Stimulated activated CD4-positive, alpha-beta T cell treated with anti-CD3 and anti-CD28 coated beads, Interleukin-12 subunit alpha, Interleukin-12 subunit beta, amount 100 ng/mL, for 48 hours (primary cell): ENCODE measurements around the gene CPT1A.

Experiments
- DNase-seq, 3 donors: peaks; one replicate each; pipeline ENCODE4 v3.0.0-alpha.2; 2020; ENCODE audit warnings: low read depth in 2 of 3, low spot score in 1 of 3

CPT1A gene

GRCh38 chr11:68715456-68716122 lies 126.1 kb downstream of the CPT1A start:
- no peak for DNase-seq

DNA sequence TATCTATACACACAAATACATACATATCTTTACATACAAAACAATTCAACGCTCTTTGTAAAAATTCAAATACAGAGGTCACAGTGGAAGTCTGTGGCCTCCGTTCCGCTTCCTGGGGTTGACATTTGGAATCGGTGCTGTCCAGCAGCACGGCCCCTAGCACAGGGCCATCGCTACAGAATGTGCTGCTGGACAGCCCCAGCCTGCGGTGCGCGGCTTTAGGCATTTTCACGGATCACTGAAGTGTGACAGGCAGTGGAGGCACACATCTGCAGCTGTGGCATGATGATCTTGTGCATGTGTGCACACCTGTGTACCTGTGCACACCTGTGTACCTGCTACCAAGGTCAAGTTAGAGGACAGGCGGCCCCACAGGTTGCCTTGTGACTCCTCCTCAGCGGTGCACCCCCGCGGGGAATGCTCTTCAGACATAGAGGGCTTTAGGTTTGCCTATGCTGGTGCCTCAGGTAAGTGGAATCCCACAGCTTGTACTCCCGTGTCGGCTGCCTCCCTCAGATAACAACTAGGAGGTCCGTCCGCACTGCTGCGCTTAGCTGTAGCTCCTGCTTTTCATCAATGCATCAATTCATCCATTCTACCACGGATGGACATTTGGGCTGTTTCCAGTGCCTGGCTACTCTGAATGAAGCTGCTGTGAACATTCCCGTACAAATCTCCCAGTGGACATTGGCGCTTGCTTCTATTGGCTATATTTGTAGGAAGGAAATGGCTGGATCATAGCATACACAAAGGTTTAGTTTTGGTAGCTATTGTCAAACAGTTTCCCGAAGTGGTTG lies 127.5 kb downstream of the CPT1A start:
- no peak for DNase-seq

DNA sequence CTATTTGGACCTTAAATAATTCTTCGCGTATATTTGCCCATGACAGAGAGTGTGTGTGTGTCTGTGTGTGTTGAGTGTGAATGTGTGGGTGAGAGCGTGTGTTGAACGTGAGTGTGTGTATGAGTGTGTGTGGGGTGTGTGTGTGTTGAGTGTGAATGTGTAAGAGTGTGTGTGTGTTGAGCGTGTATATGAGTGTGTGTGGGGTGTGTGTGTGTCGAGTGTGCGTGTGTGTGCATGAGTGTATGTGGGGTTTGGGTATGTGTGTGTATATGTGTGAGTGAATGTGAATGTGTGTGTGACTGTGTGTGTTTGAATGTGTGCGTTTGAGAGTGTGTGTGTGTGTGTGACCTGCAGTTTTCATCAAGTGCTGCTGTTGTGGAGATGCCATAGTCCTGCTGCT lies 130.6 kb downstream of the CPT1A start:
- DNase-seq: no peak

DNA sequence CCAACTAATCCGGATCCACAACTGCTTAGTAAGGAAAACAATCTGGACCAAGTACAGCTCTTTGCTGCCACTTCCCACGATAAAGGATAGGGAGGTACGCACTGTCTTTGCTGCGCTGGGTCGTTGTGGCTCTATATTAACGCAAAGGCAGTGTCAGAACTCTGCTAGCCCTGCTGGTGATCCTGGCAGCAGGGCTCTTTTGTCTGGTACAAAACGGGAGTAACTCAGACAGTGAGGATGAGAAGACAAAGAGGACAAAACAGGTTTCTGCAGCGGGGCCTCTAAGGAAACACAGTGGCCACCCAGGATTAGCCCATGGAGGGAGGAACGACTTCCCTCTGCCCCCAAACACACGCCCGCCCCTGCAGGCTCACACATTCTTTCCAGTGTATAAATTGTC lies 131.3 kb downstream of the CPT1A start:
- DNase-seq: no peak

DNA sequence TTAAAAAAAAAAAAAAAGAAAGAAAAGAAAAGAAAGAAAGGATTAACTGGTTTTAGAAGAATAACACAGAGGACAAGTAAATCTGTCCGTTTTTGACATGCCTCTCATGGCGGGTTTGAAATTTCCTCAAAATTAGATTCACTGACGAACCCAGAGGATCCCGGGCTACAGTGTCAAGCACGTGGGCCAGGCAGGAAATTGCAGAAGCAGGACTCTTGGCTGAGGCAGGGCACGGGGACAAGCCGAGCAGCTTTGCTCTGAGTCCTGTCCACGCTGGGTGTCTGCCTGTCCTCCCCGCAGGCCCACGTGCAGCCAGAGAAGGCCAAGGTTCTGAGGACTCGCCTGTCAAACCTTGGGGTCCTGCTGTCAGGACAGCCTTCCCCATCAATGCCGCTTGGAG lies 132.7 kb downstream of the CPT1A start:
- no peak for DNase-seq

DNA sequence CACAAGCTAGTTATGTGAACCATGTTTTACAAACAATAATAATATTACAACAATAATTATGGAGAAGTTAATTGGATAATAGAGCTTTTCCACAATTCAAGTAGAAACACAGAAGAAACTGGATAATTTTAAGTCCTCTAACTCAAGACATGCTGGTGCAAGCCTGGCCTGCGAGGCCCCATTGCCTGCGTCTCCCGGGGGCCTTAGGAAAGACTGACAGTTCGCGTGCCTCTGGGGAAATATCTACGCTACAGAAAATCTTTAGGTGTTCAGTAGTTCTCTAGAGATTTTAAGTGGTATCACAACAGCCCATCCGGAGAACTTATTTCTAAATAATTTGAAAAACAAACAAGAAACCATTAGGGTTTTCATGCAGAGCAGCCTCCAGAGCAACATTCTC lies 134.2 kb downstream of the CPT1A start:
- no peak for DNase-seq

- DNase-seq: no peak
Observed at GRCh38 chr11:68704887-68705286, 136.8 kb downstream of the CPT1A start.
